Hepatocyte (in vitro differentiated cells): ENCODE results near the gene LGR5. TPM values are rescaled to one million over a fixed set of nuclear protein-coding genes. Genes with fewer than 3 reads are reported as not detected.

Experiments
- DNase-seq: peaks from one replicate; pipeline ENCODE4 v3.0.0-alpha.2; 2016; ENCODE audit warnings: low spot score
- H2AFZ ChIP-seq: fragments of 200-600 bp; sonication (generic); 2 replicates; pipeline ENCODE4 v1.6.0; 2016; ENCODE audit warnings: antibody characterized with exemption, mild to moderate bottlenecking
- H3K27ac ChIP-seq: fragments of 200-600 bp; sonication (generic); 2 replicates; pipeline ENCODE4 v1.5.1; 2016; ENCODE audit warnings: mild to moderate bottlenecking
- H3K27me3 ChIP-seq: fragments of 200-600 bp; sonication (generic); 2 replicates; pipeline ENCODE4 v1.6.1; 2016
- H3K36me3 ChIP-seq: fragments of 200-600 bp; sonication (generic); replicated peaks from 2 replicates; pipeline ENCODE4 v1.5.1; 2016; ENCODE audit warnings: low read depth; ENCODE audit not compliant: insufficient read depth
- H3K4me1 ChIP-seq: fragments of 200-600 bp; sonication (generic); 2 replicates; pipeline ENCODE4 v1.5.1; 2016; ENCODE audit warnings: mild to moderate bottlenecking, moderate library complexity; ENCODE audit not compliant: insufficient read depth
- H3K4me2 ChIP-seq: fragments of 200-600 bp; sonication (generic); 2 replicates; pipeline ENCODE4 v1.6.0; 2016
- H3K4me3 ChIP-seq: fragments of 200-600 bp; sonication (generic); 2 replicates; pipeline ENCODE4 v1.5.1; 2016; ENCODE audit warnings: mild to moderate bottlenecking
- H3K79me2 ChIP-seq: fragments of 200-600 bp; sonication (generic); 2 replicates; pipeline ENCODE4 v1.6.0; 2017; ENCODE audit warnings: mild to moderate bottlenecking
- H3K9me2 ChIP-seq: fragments of 200-600 bp; sonication (generic); replicated peaks from 2 replicates; pipeline ENCODE4 v1.6.0; 2017; ENCODE audit warnings: mild to moderate bottlenecking; ENCODE audit not compliant: insufficient read depth
- H3K9me3 ChIP-seq: fragments of 200-600 bp; sonication (generic); 2 replicates; pipeline ENCODE4 v1.5.1; 2016; ENCODE audit warnings: low read depth, mild to moderate bottlenecking
- H4K20me1 ChIP-seq: fragments of 200-600 bp; sonication (generic); 2 replicates; pipeline ENCODE4 v1.6.0; 2016; ENCODE audit warnings: mild to moderate bottlenecking; ENCODE audit not compliant: insufficient read depth, poor library complexity, severe bottlenecking
- EZH2 ChIP-seq: fragments of 200-600 bp; sonication (generic); IDR thresholded peaks from 2 replicates; pipeline ENCODE4 v1.6.1; 2016; ENCODE audit warnings: antibody characterized with exemption, mild to moderate bottlenecking, borderline replicate concordance
- EZH2phosphoT487 ChIP-seq: fragments of 200-600 bp; sonication (generic); IDR thresholded peaks from one replicate; pipeline ENCODE4 v1.6.1; 2018; ENCODE audit warnings: antibody characterized with exemption, mild to moderate bottlenecking, low read depth, moderate library complexity; ENCODE audit not compliant: unreplicated experiment, severe bottlenecking
- whole genome bisulfite sequencing: methylation state at CpG from one replicate; pipeline ENCODE4 v1.1.6; 2016; ENCODE audit warnings: low lambda C conversion rate; ENCODE audit errors: missing lambda C conversion rate; 5-methylcytosine and 5-hydroxymethylcytosine counted together
- polyA plus RNA-seq: library from polyadenylated mRNA; unstranded; fragments of >200 nt; fragmentation: Nextera tagmentation; extraction: Ambion mirVana; gene quantifications from 2 replicates; pipeline ENCODE4 v1.2.1, GENCODE V29; 2016
- total RNA-seq: library from RNA; depleted of rRNA; stranded (reverse); fragments of >200 nt; gene quantifications from 2 replicates; pipeline ENCODE4 v1.2.3, GENCODE V29; 2014
- TF ChIP-seq, protein P1 (sequence below): fragments of 200-600 bp; sonication (generic); IDR thresholded peaks from 2 replicates; pipeline ENCODE4 v1.5.1; 2016; ENCODE audit warnings: antibody characterized with exemption, mild to moderate bottlenecking; ENCODE audit not compliant: poor library complexity

Gene LGR5
- total and polyA plus RNA-seq, 2 experiments from 2014 or later, result 4.4 to 5.7 TPM

- no peak overlapping the region for H3K4me3 ChIP-seq
- H3K27ac ChIP-seq, result no peak overlapping the region
- no peak for DNase-seq
- no peak overlapping the region for H3K4me2 ChIP-seq
- H4K20me1 ChIP-seq, result no peaks in the 10 kb centered on the region
- H3K9me3 ChIP-seq, result no peaks in the 10 kb centered on the region
- no peaks in the 10 kb centered on the region for H3K79me2 ChIP-seq
- H3K27me3 ChIP-seq, result no peaks in the 10 kb centered on the region
- H3K36me3 ChIP-seq, result no peaks in the 10 kb centered on the region
- no peak for TF ChIP-seq EZH2
- TF ChIP-seq EZH2phosphoT487, result no peak
- TF ChIP-seq, protein P1, sequence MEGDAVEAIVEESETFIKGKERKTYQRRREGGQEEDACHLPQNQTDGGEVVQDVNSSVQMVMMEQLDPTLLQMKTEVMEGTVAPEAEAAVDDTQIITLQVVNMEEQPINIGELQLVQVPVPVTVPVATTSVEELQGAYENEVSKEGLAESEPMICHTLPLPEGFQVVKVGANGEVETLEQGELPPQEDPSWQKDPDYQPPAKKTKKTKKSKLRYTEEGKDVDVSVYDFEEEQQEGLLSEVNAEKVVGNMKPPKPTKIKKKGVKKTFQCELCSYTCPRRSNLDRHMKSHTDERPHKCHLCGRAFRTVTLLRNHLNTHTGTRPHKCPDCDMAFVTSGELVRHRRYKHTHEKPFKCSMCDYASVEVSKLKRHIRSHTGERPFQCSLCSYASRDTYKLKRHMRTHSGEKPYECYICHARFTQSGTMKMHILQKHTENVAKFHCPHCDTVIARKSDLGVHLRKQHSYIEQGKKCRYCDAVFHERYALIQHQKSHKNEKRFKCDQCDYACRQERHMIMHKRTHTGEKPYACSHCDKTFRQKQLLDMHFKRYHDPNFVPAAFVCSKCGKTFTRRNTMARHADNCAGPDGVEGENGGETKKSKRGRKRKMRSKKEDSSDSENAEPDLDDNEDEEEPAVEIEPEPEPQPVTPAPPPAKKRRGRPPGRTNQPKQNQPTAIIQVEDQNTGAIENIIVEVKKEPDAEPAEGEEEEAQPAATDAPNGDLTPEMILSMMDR, result no peak
- no peak overlapping the region for H2AFZ ChIP-seq
- H3K4me1 ChIP-seq, result no peaks in the 10 kb centered on the region
- 57% methylated on average over 3 of the region's 3 CpGs for WGBS
- no peaks in the 10 kb centered on the region for H3K9me2 ChIP-seq
Measured at GRCh38 chr12:71503579-71504391, 64.2 kb downstream of the LGR5 start.

GRCh38 chr12:71504476-71504875, 64.9 kb downstream of the LGR5 start:
- H4K20me1 ChIP-seq, result no peaks in the 10 kb centered on the region
- H3K36me3 ChIP-seq, result no peaks in the 10 kb centered on the region
- no peaks in the 10 kb centered on the region for H3K9me3 ChIP-seq
- H3K4me3 ChIP-seq, result no peak overlapping the region
- no peaks in the 10 kb centered on the region for H3K79me2 ChIP-seq
- no peak for TF ChIP-seq EZH2
- TF ChIP-seq, protein P1, result no peak
- TF ChIP-seq EZH2phosphoT487, result no peak
- H2AFZ ChIP-seq, result no peak overlapping the region
- 53% methylated on average over 3 of the region's 3 CpGs for WGBS
- H3K4me2 ChIP-seq, result no peak overlapping the region
- no peaks in the 10 kb centered on the region for H3K27me3 ChIP-seq
- no peak for DNase-seq
- no peak overlapping the region for H3K27ac ChIP-seq
- H3K9me2 ChIP-seq, result no peaks in the 10 kb centered on the region
- no peaks in the 10 kb centered on the region for H3K4me1 ChIP-seq

DNA sequence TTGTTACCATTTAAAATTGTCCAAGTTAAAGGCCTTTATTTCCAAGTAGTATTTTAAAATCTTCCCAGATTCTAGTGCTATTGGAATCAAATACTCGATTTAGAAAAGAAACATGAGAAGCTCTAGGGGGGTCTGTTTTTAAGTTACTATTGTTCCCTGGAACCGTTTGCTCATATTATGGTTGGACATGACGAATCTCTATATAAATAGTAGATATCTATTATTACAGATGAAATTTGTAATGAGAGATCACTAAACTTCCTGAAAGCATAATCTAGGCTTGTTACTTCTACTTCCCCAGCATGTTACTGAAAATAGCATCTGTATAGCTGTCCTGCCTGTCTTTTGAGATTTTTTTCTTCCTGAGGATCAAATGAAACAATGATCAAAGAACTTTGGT, 70.1 kb downstream of the LGR5 start:
- Histone ChIP-seq H4K20me1 (no peaks in the 10 kb centered on the region), H3K27me3 (no peaks in the 10 kb centered on the region), H3K79me2 (no peaks in the 10 kb centered on the region), H3K9me2 (no peaks in the 10 kb centered on the region), H3K27ac (no peak overlapping the region), H2AFZ (no peak overlapping the region), H3K36me3 (no peaks in the 10 kb centered on the region), H3K4me1 (no peaks in the 10 kb centered on the region), H3K4me2 (no peak overlapping the region), H3K4me3 (no peak overlapping the region), H3K9me3 (no peaks in the 10 kb centered on the region)
- 75% methylated on average over 3 of the region's 3 CpGs for WGBS
- DNase-seq, result no peak
- TF ChIP-seq EZH2, result no peak
- TF ChIP-seq EZH2phosphoT487, result no peak
- TF ChIP-seq, protein P1, result no peak
